Panc1 (cell line): Measurements from ENCODE around the gene GNRHR.

Experiments used
- CTCF ChIP-seq: fragments of 450-650 bp; IDR thresholded peaks from 2 replicates; pipeline ENCODE4 v1.5.1; 2017; ENCODE audit warnings: mild to moderate bottlenecking
- POLR2AphosphoS5 ChIP-seq: IDR thresholded peaks from 2 replicates; pipeline ENCODE4 v1.6.1; 2012; ENCODE audit warnings: mild to moderate bottlenecking, low read depth, low read length, moderate library complexity
- REST ChIP-seq, 2 experiments: IDR thresholded peaks; 2 replicates each; pipeline ENCODE4 v1.6.1; 2011 to 2012; ENCODE audit warnings: low read depth in 2 of 2, control low read depth in 1 of 2, low read length in 1 of 2, mild to moderate bottlenecking in 1 of 2, moderate library complexity in 1 of 2; ENCODE audit not compliant: insufficient read depth in 1 of 2
- SIN3A ChIP-seq: IDR thresholded peaks from 2 replicates; pipeline ENCODE4 v1.6.1; 2012; ENCODE audit warnings: low read depth, mild to moderate bottlenecking, low read length, moderate library complexity, borderline replicate concordance; ENCODE audit not compliant: insufficient read depth
- TCF7L2 ChIP-seq: IDR thresholded peaks from 2 replicates; pipeline ENCODE4 v1.6.1; 2011; ENCODE audit warnings: mild to moderate bottlenecking, low read depth, low read length, inconsistent platforms

GRCh38 chr4:67699603-67700002 is 54.6 kb downstream of the GNRHR start:
- no peak for TF ChIP-seq CTCF
- TF ChIP-seq REST (IDR thresholded peaks at IDR 0.05; ENCODE audit: insufficient read depth in 1 of 2, low read depth in 2 of 2, low read length in 1 of 2), result no peak
- TF ChIP-seq SIN3A, result no peak
- TF ChIP-seq POLR2AphosphoS5, result no peak
- TF ChIP-seq TCF7L2, result no peak
